ENCODE data around the gene RAP1GAP.

The RAP1GAP gene

GRCh38 chr1:21610027-21610426, 59.1 kb downstream of the RAP1GAP start:
- no peak for DNase-seq (ENCODE audit: low read depth in 2 of 2)

GRCh38 chr1:21608798-21609197, 60.4 kb downstream of the RAP1GAP start:
- DNase-seq (ENCODE audit: low read depth in 2 of 2) = no peak

- DNase-seq (ENCODE audit: low read depth in 2 of 2) = no peak
Observed at GRCh38 chr1:21607549-21608529, 61.3 kb downstream of the RAP1GAP start.

- DNase-seq (ENCODE audit: low read depth in 2 of 2) = no peak
Observed at GRCh38 chr1:21605964-21606705, 63.0 kb downstream of the RAP1GAP start.

GRCh38 chr1:21605012-21605715, 64.0 kb downstream of the RAP1GAP start:
- DNase-seq (ENCODE audit: low read depth in 2 of 2) = no peak

- no peak for DNase-seq (ENCODE audit: low read depth in 2 of 2)
Observed at GRCh38 chr1:21604208-21604957, 64.8 kb downstream of the RAP1GAP start.

GRCh38 chr1:21603177-21604138, 65.7 kb downstream of the RAP1GAP start:
- no peak for DNase-seq (ENCODE audit: low read depth in 2 of 2)

- no peak for DNase-seq (ENCODE audit: low read depth in 2 of 2)
Observed at GRCh38 chr1:21601278-21602048, 67.7 kb downstream of the RAP1GAP start.

GRCh38 chr1:21599402-21599801, 69.8 kb downstream of the RAP1GAP start:
- no peak for DNase-seq (ENCODE audit: low read depth in 2 of 2)

- no peak for DNase-seq (ENCODE audit: low read depth in 2 of 2)
Observed at GRCh38 chr1:21598904-21599303, 70.3 kb downstream of the RAP1GAP start.

- no peak for DNase-seq (ENCODE audit: low read depth in 2 of 2)
Observed at GRCh38 chr1:21598417-21598816, 70.7 kb downstream of the RAP1GAP start.

- DNase-seq (ENCODE audit: low read depth in 2 of 2) = no peak
Observed at GRCh38 chr1:21597753-21598152, 71.4 kb downstream of the RAP1GAP start.

- DNase-seq (ENCODE audit: low read depth in 2 of 2) = no peak
Observed at GRCh38 chr1:21596628-21597027, 72.5 kb downstream of the RAP1GAP start.

- no peak for DNase-seq (ENCODE audit: low read depth in 2 of 2)
Observed at GRCh38 chr1:21596174-21596573, 73.0 kb downstream of the RAP1GAP start.

- DNase-seq (ENCODE audit: low read depth in 2 of 2) = no peak
Observed at GRCh38 chr1:21594935-21595897, 73.9 kb downstream of the RAP1GAP start.

- no peak for DNase-seq (ENCODE audit: low read depth in 2 of 2)
Observed at GRCh38 chr1:21594501-21594900, 74.7 kb downstream of the RAP1GAP start.

- DNase-seq (ENCODE audit: low read depth in 2 of 2) = no peak
Observed at GRCh38 chr1:21593231-21593630, 75.9 kb downstream of the RAP1GAP start.

All from stimulated activated CD8-positive, alpha-beta memory T cell treated with anti-CD3 and anti-CD28 coated beads, Interleukin-15, amount 100 ng/mL, for 4 hours (primary cell).